Hematopoietic multipotent progenitor cell treated with erythropoietin and hydrocortisone succinate and interleukin-3 and kit ligand, for 15 days (in vitro differentiated cells): ENCODE data around the gene TRPV2.
"Not testable (repeated sequence)": the region's sequence is repeated elsewhere in the genome, so short reads cannot be mapped to it uniquely, and the experiment has no call there.

Source experiments
- DNase-seq: peaks from one replicate; pipeline ENCODE4 v3.0.0-alpha.2; 2015; ENCODE audit warnings: low spot score

Gene TRPV2

DNA sequence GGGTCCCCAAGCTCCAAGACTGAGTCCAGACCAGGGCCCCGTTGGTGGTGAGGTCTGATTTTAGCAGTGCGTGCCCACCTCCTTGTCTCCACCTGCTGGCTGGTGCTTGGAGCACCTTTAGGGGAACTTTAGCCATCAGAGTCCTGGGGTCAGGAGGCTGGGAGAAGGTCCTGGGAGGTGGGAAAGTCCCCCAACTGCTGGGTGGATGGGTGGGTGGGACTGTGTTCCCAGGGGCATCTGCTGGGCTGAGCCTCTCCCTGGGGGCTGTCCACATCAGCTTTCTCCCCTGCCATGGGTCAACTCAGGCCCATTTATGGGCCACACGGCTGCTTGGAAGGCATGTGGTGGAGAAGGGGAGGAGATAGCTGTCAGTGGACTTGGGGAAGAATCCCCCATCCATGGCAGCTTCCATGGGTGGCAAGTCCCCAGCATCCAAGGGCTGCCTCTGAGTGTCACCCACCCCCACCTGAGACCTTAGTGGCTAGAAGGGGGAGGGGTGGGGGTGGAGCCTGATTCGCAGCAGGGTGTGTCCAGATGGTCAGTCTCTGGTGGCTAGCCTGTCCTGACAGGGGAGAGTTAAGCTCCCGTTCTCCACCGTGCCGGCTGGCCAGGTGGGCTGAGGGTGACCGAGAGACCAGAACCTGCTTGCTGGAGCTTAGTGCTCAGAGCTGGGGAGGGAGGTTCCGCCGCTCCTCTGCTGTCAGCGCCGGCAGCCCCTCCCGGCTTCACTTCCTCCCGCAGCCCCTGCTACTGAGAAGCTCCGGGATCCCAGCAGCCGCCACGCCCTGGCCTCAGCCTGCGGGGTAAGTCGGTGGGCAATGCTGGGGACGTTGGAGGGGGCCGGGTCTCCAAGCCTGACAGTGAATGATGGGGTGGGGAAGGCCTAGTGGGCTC is at the start of gene TRPV2:
TSS of gene TRPV2 (plus strand) at position 541 of the 894 bp plus-strand sequence. CDS start 2,098 bp downstream, outside the sequence.
- DNase-seq: peak; percentile 62

- DNase-seq: no peak
These were observed 43.6 kb upstream of the TRPV2 start for GRCh38 chr17:16371742-16372141.

GRCh38 chr17:16374146-16374938 is 41.0 kb upstream of the TRPV2 start:
- no peak for DNase-seq

DNA sequence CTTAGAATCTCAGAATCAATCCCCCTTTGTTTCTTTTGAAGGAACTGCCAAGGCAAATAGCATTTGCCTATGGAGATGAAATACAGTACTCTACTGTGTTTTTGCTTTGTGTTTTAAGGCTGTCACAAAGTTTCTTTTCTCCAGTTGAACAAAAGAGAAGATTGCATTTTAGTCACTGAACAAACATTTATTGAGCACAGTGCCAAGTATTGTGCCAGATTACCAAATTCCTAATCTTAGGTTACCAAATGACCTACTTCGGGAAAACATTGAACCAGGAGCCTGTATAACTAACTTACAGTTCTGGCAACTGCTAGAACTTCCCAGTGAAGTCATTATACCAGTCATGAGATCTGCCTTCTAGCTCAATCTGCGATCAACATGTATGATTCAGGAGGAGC is 37.4 kb upstream of the TRPV2 start:
- peak; percentile 63 for DNase-seq

DNA sequence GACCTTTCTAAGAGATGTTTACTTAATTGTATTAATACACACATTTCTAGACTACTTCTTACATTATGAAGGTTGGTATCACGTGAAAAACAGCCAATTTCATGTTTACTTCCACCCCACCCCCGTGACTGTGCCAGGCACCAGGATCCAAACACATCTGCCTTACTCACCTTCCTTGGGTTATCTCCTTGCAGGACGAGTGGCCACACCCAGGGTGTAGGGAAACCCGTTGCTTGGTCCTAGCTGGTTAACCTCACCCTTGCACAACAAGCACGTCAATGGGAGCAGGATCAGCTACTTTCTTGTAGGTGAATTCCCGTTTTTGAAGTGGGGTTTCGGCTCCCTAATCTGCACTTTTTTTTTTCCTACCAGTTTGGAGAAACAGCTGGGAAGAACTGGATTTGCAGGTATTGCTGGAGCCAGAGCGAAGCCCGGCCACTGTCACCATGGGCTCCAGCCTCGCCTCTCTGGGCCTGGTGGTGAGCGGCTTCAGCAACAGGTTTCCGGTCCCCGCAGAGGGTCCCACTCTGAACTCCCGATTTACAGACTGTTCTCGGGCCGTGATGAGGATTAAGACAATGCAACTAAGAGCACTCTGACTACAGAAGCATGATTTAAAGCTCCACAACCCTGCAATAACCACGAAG is 36.6 kb upstream of the TRPV2 start:
- DNase-seq: peak; percentile 85

- no peak for DNase-seq
These were observed 35.7 kb upstream of the TRPV2 start for GRCh38 chr17:16379654-16380053.

- DNase-seq: peak; percentile 97
These were observed 34.5 kb upstream of the TRPV2 start, which contains the start of gene UBB for GRCh38 chr17:16380640-16381495. TSS of gene UBB (plus strand) at chr17:16381091. CDS start at chr17:16381908, 817 bp downstream.

GRCh38 chr17:16381496-16381820 is 33.9 kb upstream of the TRPV2 start:
- DNase-seq: no peak

DNA sequence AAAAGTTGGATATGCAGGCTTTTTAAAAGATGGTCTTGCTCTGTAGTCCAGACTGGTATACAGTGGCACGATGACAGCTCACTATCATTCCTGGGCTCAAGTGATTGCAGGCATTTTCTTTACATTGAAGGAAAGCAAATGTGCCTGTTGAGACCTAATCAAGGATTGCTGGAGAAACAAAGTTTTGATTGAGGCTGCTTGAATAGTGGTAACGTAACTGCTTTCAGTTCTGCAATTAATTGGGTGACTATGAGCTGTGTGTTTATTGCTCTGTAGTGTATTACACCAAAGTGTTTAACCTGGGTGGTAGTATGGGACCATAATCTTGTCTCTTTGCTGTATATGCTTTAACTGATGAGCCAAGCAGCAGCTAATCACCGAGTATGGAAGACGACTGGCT is 32.2 kb upstream of the TRPV2 start:
- DNase-seq: no peak

DNA sequence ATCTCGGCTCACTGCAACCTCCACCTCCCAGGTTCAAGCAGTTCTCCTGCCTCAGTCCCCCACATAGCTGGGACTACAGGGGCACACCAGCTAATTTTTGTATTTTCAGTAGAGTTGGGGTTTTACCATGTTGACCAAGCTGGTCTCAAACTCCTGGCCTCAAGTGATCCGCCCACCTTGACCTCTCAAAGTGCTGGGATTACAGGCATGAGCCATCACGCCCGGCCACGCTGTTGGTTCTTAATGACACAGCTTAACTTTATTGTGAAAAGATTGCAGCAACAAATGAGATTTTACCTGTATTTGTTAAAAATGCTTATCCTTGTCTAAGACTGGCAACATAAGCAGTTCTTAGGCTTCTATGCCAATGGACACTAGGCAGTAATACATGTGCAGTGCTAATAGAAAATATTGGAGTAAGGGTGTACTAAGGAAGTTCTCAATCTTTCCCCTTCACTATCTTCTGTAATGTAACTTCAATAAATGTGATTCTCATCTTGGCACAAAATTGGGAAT is 31.5 kb upstream of the TRPV2 start:
- no peak for DNase-seq

DNA sequence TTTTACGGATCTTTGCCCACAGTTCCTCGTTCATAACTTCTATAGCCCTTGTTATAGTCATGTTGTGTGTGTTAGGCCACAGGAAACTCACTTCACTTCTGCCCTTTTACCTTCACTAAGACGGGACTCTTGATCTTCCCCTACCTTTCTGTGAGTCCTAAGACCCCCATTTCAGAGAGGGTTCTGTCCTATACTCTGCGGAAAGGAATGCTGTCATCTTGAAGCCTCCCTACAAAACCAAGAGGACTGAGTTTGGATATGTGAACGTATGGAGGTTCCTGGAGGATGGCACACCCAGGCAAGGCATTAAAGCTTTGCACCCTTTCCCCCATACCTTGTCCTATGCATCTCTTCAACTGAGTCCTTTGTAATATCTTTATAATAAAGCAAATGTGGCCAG is 30.8 kb upstream of the TRPV2 start:
- DNase-seq: no peak

DNA sequence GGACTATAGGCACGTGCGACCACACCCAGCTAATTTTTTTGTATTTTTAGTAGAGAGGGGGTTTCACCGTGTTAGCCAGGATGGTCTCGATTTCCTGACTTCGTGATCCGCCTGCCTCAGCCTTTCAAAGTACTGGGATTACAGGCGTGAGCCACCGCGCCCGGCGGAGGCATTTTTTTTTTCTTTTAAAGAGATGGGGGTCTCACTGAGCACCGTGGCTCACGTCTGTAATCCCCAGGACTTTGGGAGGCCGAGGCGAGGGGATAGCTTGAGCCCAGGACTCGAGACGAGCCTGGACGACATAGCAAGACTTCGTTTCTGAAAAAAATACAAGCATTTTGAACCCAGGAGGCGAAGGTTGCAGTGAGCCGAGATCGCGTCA is 29.3 kb upstream of the TRPV2 start:
- not testable (repeated sequence) for DNase-seq

DNA sequence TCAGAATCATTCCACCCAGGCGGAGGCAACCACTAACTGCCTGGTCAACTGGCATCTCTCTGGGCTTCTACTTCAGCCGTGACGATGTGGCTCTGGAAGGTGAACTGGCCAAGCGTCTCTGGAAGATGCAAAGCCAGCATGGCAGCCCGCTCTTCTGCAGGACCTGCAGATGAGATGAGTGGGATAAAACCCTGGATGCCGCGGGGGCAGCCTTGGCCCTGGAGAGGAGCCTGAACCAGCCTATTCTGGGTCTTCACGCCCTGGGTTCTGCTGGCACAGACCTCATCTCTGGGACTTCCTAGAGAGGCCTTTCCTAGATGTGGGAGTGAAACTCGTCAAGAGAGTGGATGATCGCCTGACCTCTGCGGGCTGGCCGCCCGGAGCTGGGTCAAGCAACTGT is 23.9 kb upstream of the TRPV2 start:
- DNase-seq: no peak

- not testable (repeated sequence) for DNase-seq
These were observed 22.9 kb upstream of the TRPV2 start for GRCh38 chr17:16392491-16392890.

DNA sequence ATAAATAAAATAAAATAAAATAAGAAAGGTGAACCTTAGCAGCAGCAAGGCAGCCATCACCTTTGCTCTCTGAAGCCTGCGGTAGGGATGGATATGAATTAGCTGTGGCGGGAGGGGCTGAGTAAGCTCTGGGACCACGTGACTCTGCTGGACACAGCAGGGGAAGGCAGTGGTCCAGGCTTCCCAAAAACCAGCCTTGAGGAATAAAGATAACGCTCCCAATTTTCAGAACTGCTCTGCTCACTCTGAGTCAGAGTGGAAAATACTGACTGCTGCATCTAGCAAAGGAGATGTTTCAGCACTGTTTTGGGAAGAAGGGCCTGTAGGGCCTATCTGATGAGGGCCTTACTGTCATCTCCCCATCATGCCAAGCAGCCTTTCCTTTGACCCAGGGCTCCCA is 19.5 kb upstream of the TRPV2 start:
- not testable (repeated sequence) for DNase-seq

DNA sequence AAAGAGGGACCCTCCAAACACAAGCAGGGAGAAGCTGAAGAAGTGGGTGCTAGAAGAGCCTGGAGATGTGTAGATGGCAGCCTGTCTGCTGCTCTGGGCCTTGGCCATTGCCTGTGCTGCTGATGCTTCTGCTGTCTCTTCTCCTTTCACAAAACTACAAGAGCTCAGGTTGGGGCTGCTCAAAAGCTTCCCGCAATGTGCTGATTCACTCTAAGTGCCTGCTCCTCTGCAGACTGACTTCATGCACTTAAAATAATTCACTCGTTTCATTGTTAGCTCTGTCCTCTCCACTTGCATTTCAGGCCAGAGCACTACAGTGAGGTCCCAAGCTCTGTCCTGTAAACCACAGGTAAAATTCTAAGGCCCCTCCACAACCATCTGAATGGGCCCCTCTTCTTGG is 18.7 kb upstream of the TRPV2 start:
- DNase-seq: peak; percentile 54

DNA sequence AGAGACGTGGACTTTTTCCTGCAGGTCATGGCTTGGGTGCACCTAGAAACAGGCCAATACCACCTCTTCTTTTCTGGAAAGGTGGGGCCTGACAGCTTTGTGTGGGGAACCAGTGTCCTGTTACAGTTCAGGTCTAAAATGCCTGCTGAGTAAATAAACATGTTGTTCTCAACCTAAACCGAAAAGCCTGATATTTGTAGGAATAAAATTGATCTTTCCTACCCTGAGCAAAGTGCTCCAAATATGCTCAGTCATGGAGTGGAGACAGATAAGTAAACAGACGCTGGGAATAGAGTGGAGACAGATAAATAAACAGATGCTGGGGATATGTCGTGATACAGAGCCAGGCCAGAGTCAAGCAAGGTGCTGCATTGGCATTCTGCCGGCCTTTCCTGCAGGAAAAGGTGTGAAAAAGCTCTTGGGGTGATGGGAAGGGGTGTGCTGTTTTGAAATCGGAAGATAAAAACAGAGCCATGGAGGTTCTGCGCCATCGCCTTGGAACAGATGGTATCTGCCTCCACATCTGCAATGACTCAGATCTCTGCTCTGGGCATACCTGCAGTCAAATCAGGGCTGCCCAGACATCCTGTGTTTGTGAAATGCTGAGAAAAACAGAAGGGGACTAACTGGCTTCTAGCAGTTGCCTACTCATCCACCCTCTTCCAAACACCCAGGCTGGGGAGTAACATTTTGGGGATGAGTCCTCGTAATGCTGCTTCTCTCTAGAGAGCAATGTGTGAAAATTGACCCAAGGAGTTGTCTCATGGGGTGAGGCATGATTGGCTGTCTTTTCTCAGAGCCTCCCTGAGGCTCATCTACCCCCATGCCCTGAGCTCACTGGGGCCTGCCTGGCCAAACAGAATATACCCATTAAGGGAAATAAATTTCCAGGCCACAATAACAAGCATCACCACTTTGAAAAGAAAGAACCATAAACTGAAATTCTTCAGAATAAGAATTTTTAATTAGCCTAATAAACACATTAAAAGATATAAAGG is 16.8 kb upstream of the TRPV2 start:
- DNase-seq: peak; percentile 80

DNA sequence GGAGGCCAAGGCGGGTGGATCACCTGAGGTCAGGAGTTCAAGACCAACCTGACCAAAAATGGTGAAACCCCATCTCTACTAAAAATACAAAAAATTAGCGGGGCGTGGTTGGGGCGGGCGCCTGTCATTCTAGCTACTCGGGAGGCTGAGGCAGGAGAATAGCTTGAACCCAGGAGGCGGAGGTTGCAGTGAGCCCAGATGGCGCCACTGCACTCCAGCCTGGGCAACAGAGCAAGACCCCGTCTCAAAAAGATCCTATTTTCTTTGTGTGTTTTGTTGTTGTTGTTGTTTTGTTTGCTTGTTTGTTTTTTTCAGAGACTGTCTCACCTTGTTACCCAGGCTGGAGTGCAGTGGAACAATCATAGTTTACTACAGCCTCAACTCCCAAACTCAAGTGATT is 11.5 kb upstream of the TRPV2 start:
- DNase-seq: not testable (repeated sequence)

DNA sequence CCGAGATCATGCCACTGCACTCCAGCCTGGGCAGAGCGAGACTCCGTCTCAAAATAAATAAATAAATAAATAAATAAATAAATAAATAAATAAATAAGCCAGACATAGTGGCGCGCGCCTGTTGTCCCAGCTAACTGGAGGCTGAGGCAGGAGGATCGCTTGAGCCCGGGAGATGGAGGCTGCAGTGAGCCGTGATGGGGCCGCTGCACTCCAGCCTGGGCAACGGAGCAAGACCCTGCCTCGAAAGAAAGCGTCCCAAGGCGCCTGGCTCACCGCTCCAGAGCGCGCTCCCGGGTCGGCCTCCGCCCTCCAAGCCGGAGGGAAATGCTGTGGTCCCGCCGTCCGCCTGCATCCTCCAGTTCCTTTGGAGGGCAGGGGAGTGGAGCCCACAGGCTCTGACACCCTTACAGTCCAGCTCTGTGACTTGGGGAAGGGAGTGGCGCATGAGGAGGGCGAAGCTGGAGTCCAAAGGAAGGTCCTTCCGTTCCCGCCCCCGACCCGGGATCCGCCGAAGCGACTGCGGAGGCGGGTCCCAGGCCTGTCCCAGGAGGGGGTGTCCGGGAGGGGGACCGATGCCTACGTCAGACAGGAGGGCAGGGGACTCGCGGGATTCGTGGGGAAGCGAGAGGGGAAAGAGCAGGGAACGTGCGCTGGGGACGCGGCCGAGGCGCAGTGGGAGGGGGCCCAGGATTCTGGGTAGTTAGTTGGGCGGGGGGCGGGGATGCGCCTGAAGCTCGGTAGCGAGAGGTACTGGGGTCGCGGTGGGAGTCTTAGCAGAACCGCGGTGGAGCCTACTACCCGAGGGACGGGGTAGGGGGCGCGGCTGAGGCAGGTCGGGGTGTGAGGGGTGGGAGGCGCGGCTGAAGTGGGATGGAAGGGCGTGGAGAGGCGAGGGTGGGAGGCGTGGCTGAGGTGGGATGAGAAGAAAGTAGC is 8.4 kb upstream of the TRPV2 start:
- no peak for DNase-seq
